ENCODE results near the gene TMEM178B.

DNA sequence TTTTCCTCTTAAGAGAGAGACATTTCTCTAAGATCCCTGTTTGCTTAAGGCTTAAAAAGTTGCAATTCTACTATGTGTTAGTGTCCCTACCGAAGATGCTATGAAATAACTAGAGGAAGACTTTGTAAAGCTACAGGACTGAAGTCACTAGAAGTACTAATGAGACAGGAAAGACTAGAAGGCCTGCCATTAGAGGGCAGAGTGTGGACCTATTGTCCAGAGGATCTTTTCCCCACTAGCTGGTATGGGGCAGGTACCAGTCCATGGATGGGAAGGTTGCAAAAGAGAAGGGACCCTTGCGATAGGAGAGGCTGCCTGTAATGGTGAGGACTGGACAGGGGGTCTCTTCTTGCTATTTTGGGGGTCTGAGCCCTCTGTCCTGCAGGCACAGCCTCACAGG is 178.1 kb downstream of the TMEM178B start:
- TF ChIP-seq, protein P1, sequence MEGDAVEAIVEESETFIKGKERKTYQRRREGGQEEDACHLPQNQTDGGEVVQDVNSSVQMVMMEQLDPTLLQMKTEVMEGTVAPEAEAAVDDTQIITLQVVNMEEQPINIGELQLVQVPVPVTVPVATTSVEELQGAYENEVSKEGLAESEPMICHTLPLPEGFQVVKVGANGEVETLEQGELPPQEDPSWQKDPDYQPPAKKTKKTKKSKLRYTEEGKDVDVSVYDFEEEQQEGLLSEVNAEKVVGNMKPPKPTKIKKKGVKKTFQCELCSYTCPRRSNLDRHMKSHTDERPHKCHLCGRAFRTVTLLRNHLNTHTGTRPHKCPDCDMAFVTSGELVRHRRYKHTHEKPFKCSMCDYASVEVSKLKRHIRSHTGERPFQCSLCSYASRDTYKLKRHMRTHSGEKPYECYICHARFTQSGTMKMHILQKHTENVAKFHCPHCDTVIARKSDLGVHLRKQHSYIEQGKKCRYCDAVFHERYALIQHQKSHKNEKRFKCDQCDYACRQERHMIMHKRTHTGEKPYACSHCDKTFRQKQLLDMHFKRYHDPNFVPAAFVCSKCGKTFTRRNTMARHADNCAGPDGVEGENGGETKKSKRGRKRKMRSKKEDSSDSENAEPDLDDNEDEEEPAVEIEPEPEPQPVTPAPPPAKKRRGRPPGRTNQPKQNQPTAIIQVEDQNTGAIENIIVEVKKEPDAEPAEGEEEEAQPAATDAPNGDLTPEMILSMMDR (IDR thresholded peaks at IDR 0.05), result no peak
- TF ChIP-seq POLR2AphosphoS5 (IDR thresholded peaks at IDR 0.05) (no peak), POLR2A (IDR thresholded peaks at IDR 0.05) (no peak), EP300 (IDR thresholded peaks at IDR 0.05) (no peak)

Measured in sigmoid colon (tissue), 4 donors.